Activated CD8-positive, alpha-beta memory T cell treated with anti-CD3 and anti-CD28 coated beads, Interleukin-2, amount 50 U/mL, for 24 hours (primary cell): ENCODE data around the gene EBP.

Experiments
- DNase-seq: peaks from one replicate; pipeline ENCODE4 v3.0.0-alpha.2; 2020; ENCODE audit errors: extremely low read depth

Gene EBP

GRCh38 chrX:48575642-48576041 is 54.0 kb downstream of the EBP start:
- DNase-seq: no peak

GRCh38 chrX:48576108-48576507 is 54.5 kb downstream of the EBP start:
- DNase-seq: no peak
